Erythroblast (primary cell): Measurements from ENCODE around the gene C1QL3.

Experiments
- GATA1 ChIP-seq: IDR thresholded peaks from 2 replicates; pipeline ENCODE4 v1.6.1; 2011; ENCODE audit warnings: low read depth, mild to moderate bottlenecking, control low read depth, low read length, moderate library complexity
- POLR2A ChIP-seq: IDR thresholded peaks from 2 replicates; pipeline ENCODE4 v1.6.1; 2011; ENCODE audit warnings: mild to moderate bottlenecking, low read length

DNA sequence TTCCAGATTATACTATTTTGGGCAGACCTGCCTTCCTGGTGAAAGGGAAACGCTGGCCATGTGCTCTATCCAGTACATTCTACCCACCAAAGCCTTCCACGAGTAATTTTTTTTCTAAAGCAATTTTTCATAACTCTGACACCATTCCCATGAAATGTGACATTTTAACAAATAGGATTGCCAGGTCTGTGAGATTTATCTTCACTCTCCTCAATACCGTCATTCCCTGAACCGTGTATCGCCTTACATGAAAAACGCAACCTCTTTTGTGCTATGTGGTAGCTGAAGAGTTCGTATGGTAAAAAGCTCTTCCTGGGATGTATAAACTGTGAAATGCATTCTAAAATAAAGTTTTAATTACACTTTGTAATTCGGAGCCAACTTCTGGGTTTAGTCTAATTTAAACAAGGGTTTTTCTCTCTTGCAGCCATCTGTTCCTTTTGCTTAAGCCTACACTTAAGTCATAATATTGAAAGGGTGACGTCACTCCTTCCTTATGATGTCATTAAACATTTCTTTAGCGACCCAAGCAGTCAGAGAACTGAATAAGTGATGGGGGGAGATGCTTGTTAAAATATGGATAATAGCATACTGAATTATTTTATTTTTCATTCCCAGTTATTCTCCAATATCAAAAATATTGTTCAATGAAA, 27.7 kb downstream of the C1QL3 start:
- no peak for TF ChIP-seq POLR2A
- TF ChIP-seq GATA1 = no peak
